OCI-LY7 (cell line): Measurements from ENCODE around the gene LRRC36. TPM values are rescaled to one million over a fixed set of nuclear protein-coding genes. Genes with fewer than 3 reads are reported as not detected.

Source experiments
- BruUV-seq: library from RNA; stranded (reverse); fragments of 400-500 nt; replicated peaks from 2 replicates; lab custom pipeline; 2021; lab: Mats Ljungman, UMichigan
- CTCF ChIA-PET: fragments of 300-600 bp; sonication (Branson Sonifier 250); formaldehyde crosslinking; loops from one replicate; lab custom pipeline; 2022; ENCODE audit warnings: antibody characterized with exemption; ENCODE audit not compliant: unreplicated experiment; lab: Charles Lee
- POLR2A ChIA-PET: fragments of 300-600 bp; sonication (Branson Sonifier 250); formaldehyde crosslinking; loops from one replicate; lab custom pipeline; 2022; ENCODE audit warnings: antibody characterized with exemption; lab: Charles Lee
- DNase-seq: peaks from one replicate; pipeline ENCODE4 v3.0.0-alpha.2; 2015; ENCODE audit warnings: low spot score
- H2AFZ ChIP-seq: fragments of 200-600 bp; sonication (generic), shearing (Covaris generic); 2 replicates; pipeline ENCODE4 v1.6.1; 2014; ENCODE audit warnings: mild to moderate bottlenecking, antibody characterized with exemption, low read length, moderate library complexity
- H3K27ac ChIP-seq: fragments of 200-600 bp; sonication (generic); 2 replicates; pipeline ENCODE4 v1.5.1; 2014; ENCODE audit warnings: mixed run types, low read depth, mild to moderate bottlenecking, moderate library complexity, low read length, inconsistent platforms; ENCODE audit not compliant: poor library complexity, severe bottlenecking
- H3K36me3 ChIP-seq: fragments of 200-600 bp; sonication (generic); 2 replicates; pipeline ENCODE4 v1.6.1; 2014; ENCODE audit warnings: mild to moderate bottlenecking, antibody characterized with exemption, low read length, moderate library complexity, mixed read lengths; ENCODE audit not compliant: insufficient read depth
- H3K4me1 ChIP-seq: fragments of 200-600 bp; sonication (generic); 2 replicates; pipeline ENCODE4 v1.5.1; 2014; ENCODE audit warnings: mild to moderate bottlenecking, low read length; ENCODE audit not compliant: insufficient read depth, poor library complexity, severe bottlenecking
- H3K4me2 ChIP-seq: fragments of 200-600 bp; sonication (generic); 2 replicates; pipeline ENCODE4 v1.6.1; 2014; ENCODE audit warnings: mild to moderate bottlenecking, low read length
- H3K4me3 ChIP-seq: fragments of 200-600 bp; sonication (generic); 2 replicates; pipeline ENCODE4 v1.5.1; 2014; ENCODE audit warnings: mild to moderate bottlenecking, low read depth, low read length; ENCODE audit not compliant: poor library complexity, severe bottlenecking
- H3K79me2 ChIP-seq: fragments of 200-600 bp; sonication (generic); 2 replicates; pipeline ENCODE4 v1.6.1; 2016; ENCODE audit warnings: low read depth, mild to moderate bottlenecking, low read length, moderate library complexity, mixed read lengths; ENCODE audit not compliant: insufficient read depth
- H3K9me2 ChIP-seq: fragments of 200-600 bp; sonication (generic); 2 replicates; pipeline ENCODE4 v1.6.1; 2016; ENCODE audit warnings: mild to moderate bottlenecking, low read length, mixed read lengths; ENCODE audit not compliant: insufficient read depth
- H3K9me3 ChIP-seq: fragments of 200-600 bp; sonication (generic); 2 replicates; pipeline ENCODE4 v1.6.1; 2014; ENCODE audit warnings: mild to moderate bottlenecking, mixed run types, low read length, mixed read lengths
- H4K20me1 ChIP-seq: fragments of 200-600 bp; sonication (generic); 2 replicates; pipeline ENCODE4 v1.6.1; 2014; ENCODE audit warnings: mild to moderate bottlenecking, antibody characterized with exemption, low read length, moderate library complexity, mixed read lengths; ENCODE audit not compliant: insufficient read depth
- CTCF ChIP-seq: fragments of 200-600 bp; sonication (generic); conservative IDR thresholded peaks from 2 replicates; pipeline ENCODE4 v1.5.1; 2014; ENCODE audit warnings: mild to moderate bottlenecking, antibody characterized with exemption, low read length, moderate library complexity, mixed read lengths
- EZH2phosphoT487 ChIP-seq: fragments of 200-600 bp; sonication (generic); IDR thresholded peaks from 2 replicates; pipeline ENCODE4 v1.6.1; 2018; ENCODE audit warnings: low read depth, borderline replicate concordance, mild to moderate bottlenecking, mixed run types, antibody characterized with exemption, low read length, moderate library complexity, mixed read lengths
- intact Hi-C: fragments of 100-400 bp; cut with micrococcal nuclease; formaldehyde crosslinking; loops from one replicate; pipeline ENCODE4 v1.10.0; 2022; ENCODE audit not compliant: unreplicated experiment
- total RNA-seq, 2 experiments: library from RNA; depleted of rRNA in 1 of 2; stranded (reverse); fragments of >200 nt in 1 of 2; shearing (Covaris generic) in 1 of 2; gene quantifications; 2 replicates each; pipeline ENCODE4 v1.2.3, GENCODE V29; 2014 to 2022

The LRRC36 gene
- total RNA-seq, 2 experiments from 2014 or later, result not detected

- POLR2A ChIA-PET, result interaction anchor here (0.6 to 1.2 kb wide), 2 partner anchors 10 to 65 kb away, joined by 3 read pairs; no protein-coding TSS in a partner anchor
Measured at GRCh38 chr16:67378642-67379041, 52.0 kb downstream of the LRRC36 start.

GRCh38 chr16:67383284-67383683 is 56.7 kb downstream of the LRRC36 start:
- H3K9me2 ChIP-seq, result no peaks in the 10 kb centered on the region
- H2AFZ ChIP-seq, result no peak overlapping the region
- no peaks in the 10 kb centered on the region for H3K36me3 ChIP-seq
- H3K4me3 ChIP-seq, result no peak overlapping the region
- intact Hi-C loops, result no loop called here
- DNase-seq, result no peak
- H3K4me2 ChIP-seq, result no peak overlapping the region
- no peaks in the 10 kb centered on the region for H3K79me2 ChIP-seq
- ChIA-PET CTCF (no interaction called here), POLR2A (no interaction called here)
- no TSS peak for BruUV-seq
- no peak overlapping the region for H3K27ac ChIP-seq
- H3K4me1 ChIP-seq, result no peaks in the 10 kb centered on the region
- H3K9me3 ChIP-seq, result no peaks in the 10 kb centered on the region
- no peak for TF ChIP-seq CTCF
- TF ChIP-seq EZH2phosphoT487, result no peak
- H4K20me1 ChIP-seq, result no peaks in the 10 kb centered on the region

More at GRCh38 chr16:67378642-67379041, 52.0 kb downstream of the LRRC36 start:
- no TSS peak for BruUV-seq
- no peak overlapping the region for H3K4me2 ChIP-seq
- no peaks in the 10 kb centered on the region for H3K36me3 ChIP-seq
- H3K4me1 ChIP-seq, result no peaks in the 10 kb centered on the region
- no peaks in the 10 kb centered on the region for H3K79me2 ChIP-seq
- H3K4me3 ChIP-seq, result no peak overlapping the region
- no peak overlapping the region for H2AFZ ChIP-seq
- no peak overlapping the region for H3K27ac ChIP-seq
- H4K20me1 ChIP-seq, result no peaks in the 10 kb centered on the region
- intact Hi-C loops, result no loop called here
- CTCF ChIA-PET, result no interaction called here
- TF ChIP-seq CTCF, result no peak
- no peak for TF ChIP-seq EZH2phosphoT487
- no peaks in the 10 kb centered on the region for H3K9me3 ChIP-seq
- DNase-seq, result no peak
- no peaks in the 10 kb centered on the region for H3K9me2 ChIP-seq

GRCh38 chr16:67384778-67385510 is 58.3 kb downstream of the LRRC36 start:
- Histone ChIP-seq H4K20me1 (no peaks in the 10 kb centered on the region), H3K4me3 (no peak overlapping the region), H3K9me3 (no peaks in the 10 kb centered on the region), H3K36me3 (no peaks in the 10 kb centered on the region), H3K4me1 (no peaks in the 10 kb centered on the region), H3K27ac (no peak overlapping the region), H3K9me2 (no peaks in the 10 kb centered on the region), H2AFZ (no peak overlapping the region), H3K79me2 (no peaks in the 10 kb centered on the region), H3K4me2 (no peak overlapping the region)
- BruUV-seq, result no TSS peak
- ChIA-PET POLR2A (interaction anchor here (0.6 kb wide), 1 partner anchor 391 kb away, joined by 4 read pairs; no protein-coding TSS in a partner anchor), CTCF (interaction anchor here (0.5 kb wide), 1 partner anchor 38 kb away, joined by 3 read pairs; no protein-coding TSS in a partner anchor)
- intact Hi-C loops, result no loop called here
- no peak for DNase-seq
- TF ChIP-seq EZH2phosphoT487, result no peak
- TF ChIP-seq CTCF, result no peak
